Body of pancreas (tissue), 4 donors: ENCODE measurements around the gene FYTTD1. TPM values are rescaled to one million over a fixed set of nuclear protein-coding genes. Genes with fewer than 3 reads are reported as not detected.
A peak's percentile ranks its signal among the peaks of the same experiment; 100 is the strongest.

ENCODE experiments used
- ATAC-seq: fragments of 150-250 bp; one replicate; pipeline ENCODE4 v1.9.1; 2016
- DNase-seq, 4 donors: peaks; one replicate each; pipeline ENCODE4 v3.0.0-alpha.2; 2019
- H3K27ac ChIP-seq, 4 donors: fragments of 200-600 bp; sonication (generic); 1 replicate in 3 of 4; 2 replicates in 1 of 4; pipeline versions ENCODE4 v1.5.1 to v1.6.1; 2016 to 2019; ENCODE audit warnings: mild to moderate bottlenecking in 1 of 4, mixed read lengths in 1 of 4, moderate library complexity in 1 of 4
- H3K27me3 ChIP-seq, 2 donors: fragments of 200-600 bp; sonication (generic); one replicate each; pipeline ENCODE4 v1.6.0; 2016; ENCODE audit warnings: mild to moderate bottlenecking in 1 of 2
- H3K36me3 ChIP-seq, 2 donors: fragments of 200-600 bp; sonication (generic); replicated peaks in 1 of 2; 2 replicates each; pipeline ENCODE4 v1.5.1; 2016; ENCODE audit warnings: low read depth in 2 of 2; ENCODE audit not compliant: insufficient read depth in 1 of 2
- H3K4me1 ChIP-seq: fragments of 200-600 bp; sonication (generic); one replicate; pipeline ENCODE4 v1.6.0; 2016
- H3K4me3 ChIP-seq, 2 donors: fragments of 200-600 bp; sonication (generic); 1 replicate in 1 of 2; 2 replicates in 1 of 2; pipeline ENCODE4 v1.5.1; 2016 to 2019
- H3K9me3 ChIP-seq, 3 donors: fragments of 200-600 bp; sonication (generic); 1 replicate in 2 of 3; 2 replicates in 1 of 3; pipeline ENCODE4 v1.5.1; 2016
- POLR2A ChIP-seq, 3 donors: fragments of 450-650 bp; IDR thresholded peaks; one replicate each; pipeline ENCODE4 v1.6.1; 2016; ENCODE audit warnings: antibody characterized with exemption in 3 of 3, mild to moderate bottlenecking in 2 of 3
- WGBS, 2 donors: methylation state at CpG; one replicate each; pipeline ENCODE4 v1.1.5; 2017; 5-methylcytosine and 5-hydroxymethylcytosine counted together
- intact Hi-C: fragments of 100-400 bp; cut with DNase I; formaldehyde crosslinking; loops from one replicate; pipeline ENCODE4 v1.15.1; 2023
- total RNA-seq, 2 donors: library from RNA; depleted of rRNA; stranded (reverse); fragments of >200 nt; gene quantifications; one replicate each; pipeline ENCODE4 v1.1.0, GENCODE V29; 2016
- TF ChIP-seq, protein P1 (sequence below), 7 experiments: fragments of 450-650 bp in 4 of 7; fragments of 200-600 bp in 3 of 7; sonication (generic) in 3 of 7; IDR thresholded peaks; one replicate each; pipeline ENCODE4 v1.5.1; 2016 to 2019; ENCODE audit warnings: antibody characterized with exemption in 7 of 7

Gene FYTTD1
- total RNA-seq, 2 donors from 2014 or later, result 13.8 to 16.3 TPM

DNA sequence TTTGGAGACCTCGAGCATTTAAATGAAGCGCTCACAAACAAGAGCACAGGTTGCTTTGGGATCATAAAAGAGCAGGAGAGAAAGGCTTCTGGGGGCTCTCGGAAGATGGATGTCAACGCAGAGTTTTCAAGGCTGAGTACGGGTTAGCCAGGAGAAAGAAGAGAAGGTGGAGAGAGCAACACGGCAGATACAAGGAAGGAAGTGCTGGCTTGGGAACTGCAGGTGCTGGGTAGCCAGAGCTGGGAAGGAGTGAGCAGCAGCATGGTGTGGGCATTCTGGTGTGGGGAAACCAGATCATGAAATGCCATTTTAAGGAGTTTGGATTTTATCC lies 12.4 kb upstream of the FYTTD1 start:
- Histone ChIP-seq H3K27me3 (no peaks in the 10 kb centered on the region), H3K27ac (peak overlapping the region; percentile 55 to 87 (median 72)), H3K4me3 (peak overlapping the region in 1 of 2 donors; percentile 93), H3K4me1 (peaks cover 16% of the 10 kb centered on the region), H3K9me3 (no peaks in the 10 kb centered on the region), H3K36me3 (no peaks in the 10 kb centered on the region)
- WGBS, 2 donors, result 0 to 1% methylated on average over 6 of the region's 6 CpGs
- DNase-seq (peak in 2 of 4 donors; percentile 17 to 22), ATAC-seq (peak; percentile 13)
- no peak for TF ChIP-seq POLR2A (IDR thresholded peaks at IDR 0.05)
- TF ChIP-seq, protein P1, sequence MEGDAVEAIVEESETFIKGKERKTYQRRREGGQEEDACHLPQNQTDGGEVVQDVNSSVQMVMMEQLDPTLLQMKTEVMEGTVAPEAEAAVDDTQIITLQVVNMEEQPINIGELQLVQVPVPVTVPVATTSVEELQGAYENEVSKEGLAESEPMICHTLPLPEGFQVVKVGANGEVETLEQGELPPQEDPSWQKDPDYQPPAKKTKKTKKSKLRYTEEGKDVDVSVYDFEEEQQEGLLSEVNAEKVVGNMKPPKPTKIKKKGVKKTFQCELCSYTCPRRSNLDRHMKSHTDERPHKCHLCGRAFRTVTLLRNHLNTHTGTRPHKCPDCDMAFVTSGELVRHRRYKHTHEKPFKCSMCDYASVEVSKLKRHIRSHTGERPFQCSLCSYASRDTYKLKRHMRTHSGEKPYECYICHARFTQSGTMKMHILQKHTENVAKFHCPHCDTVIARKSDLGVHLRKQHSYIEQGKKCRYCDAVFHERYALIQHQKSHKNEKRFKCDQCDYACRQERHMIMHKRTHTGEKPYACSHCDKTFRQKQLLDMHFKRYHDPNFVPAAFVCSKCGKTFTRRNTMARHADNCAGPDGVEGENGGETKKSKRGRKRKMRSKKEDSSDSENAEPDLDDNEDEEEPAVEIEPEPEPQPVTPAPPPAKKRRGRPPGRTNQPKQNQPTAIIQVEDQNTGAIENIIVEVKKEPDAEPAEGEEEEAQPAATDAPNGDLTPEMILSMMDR (IDR thresholded peaks at IDR 0.05), result no peak
- intact Hi-C loops, result no loop called here

DNA sequence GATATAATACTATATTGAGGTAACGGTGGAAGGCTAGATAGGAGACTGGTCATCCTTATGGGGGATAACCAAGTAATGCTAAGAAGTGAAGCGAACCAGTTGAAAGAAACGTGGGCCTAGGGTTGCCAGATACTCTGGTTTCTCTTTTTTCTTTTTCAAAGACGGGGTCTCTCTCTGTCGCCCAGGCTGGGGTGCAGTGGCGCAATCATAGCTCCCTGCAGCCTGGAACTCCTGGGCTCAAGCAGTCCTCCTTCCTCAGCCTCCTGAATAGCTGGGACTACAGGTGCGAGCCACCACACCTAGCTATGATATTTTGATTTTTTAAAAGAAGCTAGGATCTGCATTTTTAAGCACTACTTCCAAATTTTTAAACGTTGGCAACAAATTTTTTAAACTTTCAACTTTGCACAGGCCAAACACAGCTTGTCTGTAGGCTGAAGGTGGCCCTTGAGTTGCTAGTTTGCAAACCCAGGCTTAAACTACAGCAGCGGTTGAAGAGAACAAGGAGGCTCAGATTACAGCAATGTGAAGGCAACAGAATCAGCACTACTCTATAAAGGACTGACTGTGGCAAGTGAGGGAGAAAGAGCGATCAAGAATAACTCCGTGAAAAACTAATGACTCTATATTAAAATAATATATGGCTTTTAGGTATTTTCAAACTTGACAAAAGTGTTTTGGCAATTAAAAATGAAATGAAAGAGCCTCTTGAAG lies 11.8 kb upstream of the FYTTD1 start:
- no peak for TF ChIP-seq POLR2A (IDR thresholded peaks at IDR 0.05)
- TF ChIP-seq, protein P1 (IDR thresholded peaks at IDR 0.05), result no peak
- ATAC-seq (no peak), DNase-seq (no peak)
- H3K36me3 ChIP-seq, result no peaks in the 10 kb centered on the region
- intact Hi-C loops, result no loop called here
- no peaks in the 10 kb centered on the region for H3K9me3 ChIP-seq
- no peak overlapping the region for H3K4me3 ChIP-seq
- WGBS, 2 donors, result 59 to 63% methylated on average over 11 of the region's 11 CpGs
- H3K27ac ChIP-seq, result peak overlapping the region in 3 of 4 donors; percentile 59 to 87 (median 85)
- H3K4me1 ChIP-seq, result peaks cover 16% of the 10 kb centered on the region
- H3K27me3 ChIP-seq, result no peaks in the 10 kb centered on the region

DNA sequence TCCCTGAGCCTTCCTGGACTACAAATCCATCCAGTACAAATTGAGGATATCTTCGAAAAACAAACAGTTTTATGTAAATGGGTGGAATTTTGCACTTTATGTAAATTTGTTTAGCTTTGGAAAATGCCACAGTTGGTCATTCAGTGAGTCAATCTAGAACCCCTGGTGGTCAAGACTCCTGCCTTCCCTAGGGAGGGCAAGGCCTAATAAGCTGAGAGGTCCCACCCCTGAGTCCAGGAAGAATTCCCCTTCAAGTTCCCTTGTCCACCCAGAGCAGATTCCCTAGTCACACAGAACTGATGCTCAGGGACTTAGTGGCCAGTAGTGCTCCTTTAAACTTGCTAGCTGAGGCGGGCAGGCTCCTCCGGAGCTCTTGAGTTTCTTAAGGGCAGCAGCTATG lies 6.9 kb upstream of the FYTTD1 start:
- TF ChIP-seq, protein P1 (IDR thresholded peaks at IDR 0.05), result no peak
- TF ChIP-seq POLR2A (IDR thresholded peaks at IDR 0.05), result no peak
- WGBS, 2 donors, result 92 to 98% methylated on average over 3 of the region's 3 CpGs
- no peaks in the 10 kb centered on the region for H3K9me3 ChIP-seq
- no peaks in the 10 kb centered on the region for H3K27me3 ChIP-seq
- H3K27ac ChIP-seq, result no peak overlapping the region
- no peak for ATAC-seq
- no peak for DNase-seq
- peaks cover 17% of the 10 kb centered on the region for H3K4me1 ChIP-seq
- no peaks in the 10 kb centered on the region for H3K36me3 ChIP-seq
- intact Hi-C loops, result no loop called here
- no peak overlapping the region for H3K4me3 ChIP-seq

DNA sequence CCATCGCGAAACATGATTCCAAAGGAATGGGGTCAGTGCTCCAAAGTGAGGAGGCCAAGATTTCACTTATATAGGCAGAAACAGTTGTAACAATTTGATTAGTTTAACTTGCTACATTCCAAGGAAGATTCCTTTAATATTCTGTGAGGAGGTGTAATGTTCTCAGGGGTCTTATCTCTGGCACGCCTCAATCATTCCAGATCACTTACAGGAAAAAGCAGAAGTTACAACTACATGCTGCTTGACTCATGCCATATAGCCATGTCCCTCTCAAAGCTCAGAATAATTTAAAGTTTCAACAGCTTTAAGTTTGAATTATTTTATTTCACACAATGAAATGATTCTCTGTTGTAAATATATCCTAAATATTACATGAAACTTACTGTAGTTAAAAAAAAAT lies 3.5 kb upstream of the FYTTD1 start:
- 72 to 75% methylated on average over 3 of the region's 3 CpGs for WGBS, 2 donors
- ATAC-seq, result no peak
- Histone ChIP-seq H3K4me1 (peaks cover 21% of the 10 kb centered on the region), H3K27ac (no peak overlapping the region), H3K36me3 (no peaks in the 10 kb centered on the region), H3K9me3 (no peaks in the 10 kb centered on the region), H3K4me3 (no peak overlapping the region), H3K27me3 (no peaks in the 10 kb centered on the region)
- intact Hi-C loops, result no loop called here
- no peak for DNase-seq
- TF ChIP-seq, protein P1 (IDR thresholded peaks at IDR 0.05), result no peak
- no peak for TF ChIP-seq POLR2A (IDR thresholded peaks at IDR 0.05)

DNA sequence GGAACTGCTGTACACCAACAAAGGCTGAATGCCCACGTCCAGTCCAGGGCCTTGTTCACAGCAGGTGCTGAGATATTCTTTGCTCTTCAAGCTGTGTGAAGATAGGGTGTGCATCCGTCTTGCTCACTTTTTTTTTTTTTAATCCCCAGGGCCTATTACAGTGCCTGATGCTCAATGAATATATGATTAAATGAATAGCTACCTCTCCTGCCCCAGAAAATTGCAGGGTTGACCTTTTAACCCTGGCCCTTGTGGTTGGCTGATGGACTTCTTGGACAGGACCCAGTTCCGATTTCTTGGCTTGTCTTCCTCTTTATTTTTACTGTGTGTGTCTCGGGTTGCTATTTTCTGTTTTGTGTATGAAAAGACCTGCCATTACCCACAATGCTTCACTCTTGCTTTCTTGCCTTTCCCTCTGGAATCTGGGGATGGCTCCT lies 2.9 kb upstream of the FYTTD1 start:
- intact Hi-C loops, result no loop called here
- Histone ChIP-seq H3K27me3 (no peaks in the 10 kb centered on the region), H3K4me3 (no peak overlapping the region), H3K4me1 (peaks cover 27% of the 10 kb centered on the region), H3K9me3 (no peaks in the 10 kb centered on the region), H3K36me3 (no peaks in the 10 kb centered on the region), H3K27ac (peak overlapping the region in 1 of 4 donors; percentile 23)
- TF ChIP-seq POLR2A (IDR thresholded peaks at IDR 0.05), result no peak
- TF ChIP-seq, protein P1 (IDR thresholded peaks at IDR 0.05), result peak in 1 of 7 experiments; percentile 7
- DNase-seq (peak in 3 of 4 donors; percentile 16 to 39 (median 34)), ATAC-seq (no peak)
- 37 to 45% methylated on average over 4 of the region's 4 CpGs for WGBS, 2 donors
